Endothelial cell of umbilical vein (primary cell): ENCODE data around the gene TAAR9. TPM values are rescaled to one million over a fixed set of nuclear protein-coding genes. Genes with fewer than 3 reads are reported as not detected.

Experiments used
- Bru-seq: library from RNA; stranded (reverse); fragments of 400-500 nt; gene quantifications from one replicate; lab custom pipeline; 2021; lab: Mats Ljungman, UMichigan
- BruChase-seq, 2 experiments: library from RNA; stranded (reverse); fragments of 400-500 nt; gene quantifications; one replicate each; lab custom pipeline; 2021; lab: Mats Ljungman, UMichigan
- BruUV-seq: library from RNA; stranded (reverse); fragments of 400-500 nt; replicated peaks from 2 replicates; lab custom pipeline; 2021; lab: Mats Ljungman, UMichigan
- CTCF ChIA-PET: fragments of 300-600, 350-600 bp; sonication (Branson Sonifier 250); formaldehyde crosslinking; loops from one replicate; lab custom pipeline; 2021; ENCODE audit warnings: antibody characterized with exemption, inconsistent platforms; lab: Charles Lee
- POLR2A ChIA-PET: fragments of 300-600, 350-600 bp; sonication (Branson Sonifier 250); formaldehyde crosslinking; loops from one replicate; lab custom pipeline; 2021; ENCODE audit warnings: antibody characterized with exemption, inconsistent platforms; lab: Charles Lee
- DNase-seq: peaks from one replicate; pipeline ENCODE4 v3.0.0-alpha.2; 2011; ENCODE audit warnings: low read depth, low spot score
- FAIRE-seq: peaks from 2 replicates; lab custom pipeline; 2011; peaks lifted over from hg19 to GRCh38; lab: Jason Lieb, UNC
- H2AFZ ChIP-seq: 2 replicates; pipeline ENCODE4 v1.6.0; 2012; ENCODE audit warnings: low read depth, low read length, control low read depth, inconsistent platforms
- H3K27ac ChIP-seq: 2 replicates; pipeline ENCODE4 v1.5.1; 2011; ENCODE audit warnings: low read depth, mild to moderate bottlenecking, control low read depth, low read length, moderate library complexity; ENCODE audit not compliant: insufficient read depth
- H3K27me3 ChIP-seq, 2 experiments: 2 replicates each; pipeline versions ENCODE4 v1.6.0 to v1.6.1; 2011; ENCODE audit warnings: low read length in 2 of 2, mixed read lengths in 1 of 2; ENCODE audit not compliant: control insufficient read depth in 2 of 2, insufficient read depth in 2 of 2
- H3K36me3 ChIP-seq, 2 experiments: 2 replicates in 1 of 2; 3 replicates in 1 of 2; pipeline ENCODE4 v1.5.1; 2011; ENCODE audit warnings: low read length in 2 of 2, mild to moderate bottlenecking in 1 of 2, moderate library complexity in 1 of 2; ENCODE audit not compliant: control insufficient read depth in 2 of 2, insufficient read depth in 2 of 2; ENCODE audit errors: extremely low read depth in 1 of 2
- H3K4me1 ChIP-seq: 3 replicates; pipeline ENCODE4 v1.5.1; 2011; ENCODE audit warnings: mild to moderate bottlenecking, low read length; ENCODE audit not compliant: control insufficient read depth, insufficient read depth; ENCODE audit errors: extremely low read depth
- H3K4me2 ChIP-seq: 2 replicates; pipeline ENCODE4 v1.6.1; 2011; ENCODE audit warnings: low read length, control low read depth, mixed read lengths; ENCODE audit not compliant: insufficient read depth
- H3K4me3 ChIP-seq, 3 experiments: fragments of 200-600 bp in 1 of 3; sonication (generic), shearing (Covaris generic) in 1 of 3; replicated peaks in 1 of 3; 2 replicates each; pipeline ENCODE4 v1.5.1; 2011 to 2016; ENCODE audit warnings: control low read depth in 3 of 3, low read length in 3 of 3, mild to moderate bottlenecking in 2 of 3, inconsistent platforms in 1 of 3, low read depth in 1 of 3, moderate library complexity in 1 of 3; ENCODE audit not compliant: insufficient read depth in 1 of 3
- H3K79me2 ChIP-seq: 2 replicates; pipeline ENCODE4 v1.6.0; 2012; ENCODE audit warnings: low read length, inconsistent platforms; ENCODE audit not compliant: control insufficient read depth, insufficient read depth
- H3K9ac ChIP-seq: replicated peaks from 2 replicates; pipeline ENCODE3; 2011; ENCODE audit warnings: low read length, control low read depth; ENCODE audit not compliant: insufficient read depth; ENCODE audit errors: extremely low read depth
- H3K9me1 ChIP-seq: replicated peaks from 3 replicates; pipeline ENCODE4 v1.6.0; 2011; ENCODE audit warnings: mild to moderate bottlenecking, low read length; ENCODE audit not compliant: control insufficient read depth, insufficient read depth; ENCODE audit errors: extremely low read depth
- H3K9me3 ChIP-seq: replicated peaks from 2 replicates; pipeline ENCODE4 v1.5.1; 2012; ENCODE audit warnings: low read length, inconsistent platforms; ENCODE audit not compliant: control insufficient read depth, insufficient read depth
- H4K20me1 ChIP-seq: replicated peaks from 2 replicates; pipeline ENCODE3; 2011; ENCODE audit warnings: mild to moderate bottlenecking, low read length; ENCODE audit not compliant: control insufficient read depth, insufficient read depth; ENCODE audit errors: extremely low read depth
- CTCF ChIP-seq, 2 donors: IDR thresholded peaks; 1 replicate in 1 of 2; 2 replicates in 1 of 2; pipeline ENCODE4 v1.5.1; 2011; ENCODE audit warnings: low read length in 2 of 2, mild to moderate bottlenecking in 2 of 2, moderate library complexity in 2 of 2, control low read depth in 1 of 2, inconsistent platforms in 1 of 2, low read depth in 1 of 2; ENCODE audit not compliant: insufficient read depth in 1 of 2; ENCODE audit errors: extremely low read depth in 1 of 2
- EZH2 ChIP-seq: IDR thresholded peaks from 2 replicates; pipeline ENCODE4 v1.6.1; 2012; ENCODE audit warnings: borderline replicate concordance, low read depth, mild to moderate bottlenecking, moderate library complexity, low read length, inconsistent platforms; ENCODE audit not compliant: severe bottlenecking
- FOS ChIP-seq: IDR thresholded peaks from 2 replicates; pipeline ENCODE4 v1.6.1; 2011; ENCODE audit warnings: mild to moderate bottlenecking, low read length, moderate library complexity, borderline replicate concordance; ENCODE audit not compliant: insufficient read depth
- GATA2 ChIP-seq: IDR thresholded peaks from 2 replicates; pipeline ENCODE4 v1.7.0; 2011; ENCODE audit warnings: low read depth, mild to moderate bottlenecking, moderate library complexity, mixed read lengths, low read length; ENCODE audit not compliant: insufficient read length, insufficient read depth
- JUN ChIP-seq: IDR thresholded peaks from 2 replicates; pipeline ENCODE4 v1.6.1; 2011; ENCODE audit warnings: borderline replicate concordance, low read depth; ENCODE audit not compliant: insufficient read length, insufficient read depth
- MAX ChIP-seq: IDR thresholded peaks from 2 replicates; pipeline ENCODE4 v1.6.1; 2011; ENCODE audit not compliant: insufficient read depth, insufficient read length
- MYC ChIP-seq: IDR thresholded peaks from one replicate; pipeline ENCODE4 v1.6.1; 2011; ENCODE audit warnings: mild to moderate bottlenecking, low read depth, low read length
- POLR2A ChIP-seq: IDR thresholded peaks from 2 replicates; pipeline ENCODE4 v1.6.1; 2012; ENCODE audit warnings: low read depth, mild to moderate bottlenecking, control low read depth, low read length
- POLR2AphosphoS5 ChIP-seq: IDR thresholded peaks from 2 replicates; pipeline ENCODE4 v1.6.1; 2012; ENCODE audit warnings: low read depth, mild to moderate bottlenecking, control low read depth, low read length, moderate library complexity; ENCODE audit not compliant: insufficient read depth
- dilution Hi-C: fragments of 300-500 bp; cut with MboI; formaldehyde crosslinking; loops from one replicate; pipeline ENCODE4 v1.15.0; 2019; ENCODE audit warnings: low sequenced_read_pairs; ENCODE audit not compliant: extremely low pct_ligation_motif_present
- intact Hi-C: fragments of 100-400 bp; cut with micrococcal nuclease; formaldehyde crosslinking; loops from one replicate; pipeline ENCODE4 v1.10.0; 2022
- long read RNA-seq: library from polyadenylated mRNA; stranded (forward); transcript quantifications from one replicate; pipeline ENCODE4 v2.0.0, GENCODE V29; 2021
- polyA minus RNA-seq, 3 experiments: library from RNA; depleted of rRNA, polyadenylated mRNA; stranded (reverse); fragments of >200 nt; gene quantifications; 1 replicate in 1 of 3; 2 replicates in 2 of 3; pipeline ENCODE4 v1.2.3, GENCODE V29; 2011
- polyA plus RNA-seq, 4 experiments: library from polyadenylated mRNA; depleted of rRNA in 3 of 4; stranded (reverse) in 3 of 4; unstranded in 1 of 4; fragments of >200 nt; gene quantifications; 2 replicates each; pipeline versions ENCODE4 v1.2.1 to v1.2.3, GENCODE V29; 2011 to 2012; ENCODE audit warnings: missing spikeins in 1 of 4
- total RNA-seq: library from RNA; stranded (reverse); gene quantifications from 2 replicates; pipeline ENCODE4 v1.2.3, GENCODE V29; 2021

Gene TAAR9
- total RNA-seq (not detected in 2 replicates), polyA plus RNA-seq (not detected in 2 replicates), polyA minus RNA-seq (not detected in 2 replicates), Bru-seq, nascent RNA (not detected), BruChase-seq, experiment 1, labeled RNA remaining after a 6-hour chase (not detected), BruChase-seq, experiment 2, labeled RNA remaining after a 2-hour chase (not detected)
- polyA plus RNA-seq (2011; cell fraction: cytosol; rRNA removed), result not detected in 2 replicates
- not detected in 2 replicates for polyA plus RNA-seq (2011; cell fraction: nucleus; rRNA removed)
- not detected in 2 replicates for polyA plus RNA-seq (2012)
- not detected for polyA minus RNA-seq (2011; cell fraction: cytosol; rRNA and poly(A)+ RNA removed)
- not detected in 2 replicates for polyA minus RNA-seq (2011; cell fraction: nucleus; rRNA and poly(A)+ RNA removed)
- long read RNA-seq, result 0 reads

GRCh38 chr6:132537977-132538376 is at the start of gene TAAR9:
Gene TAAR9, plus strand, starts transcription at chr6:132538277. Its CDS starts 13 bp downstream, at chr6:132538290.
- Histone ChIP-seq H3K9me3 (no peaks in the 10 kb centered on the region), H3K27me3 (peaks cover 6 to 43% of the 10 kb centered on the region in 2 experiments), H3K9ac (no peak within 1 kb of the TSS), H3K9me1 (no peaks in the 10 kb centered on the region), H3K4me2 (no peak within 1 kb of the TSS), H3K27ac (no peak within 1 kb of the TSS), H3K4me1 (no peaks in the 10 kb centered on the region), H3K79me2 (no peaks in the 10 kb centered on the region), H3K4me3 (no peak within 1 kb of the TSS), H4K20me1 (no peaks in the 10 kb centered on the region), H3K36me3 (no peaks in the 10 kb centered on the region), H2AFZ (no peak within 1 kb of the TSS)
- BruUV-seq, result no TSS peak
- dilution Hi-C loops (no loop called here), intact Hi-C loops (no loop called here)
- DNase-seq, result no peak
- no peak for FAIRE-seq
- POLR2A ChIA-PET, result no interaction called here
- TF ChIP-seq MAX (no peak), POLR2A (no peak), EZH2 (no peak), CTCF (IDR thresholded peaks at IDR 0.05; ENCODE audit: extremely low read depth in 1 of 2, insufficient read depth in 1 of 2, low read depth in 1 of 2, low read length in 2 of 2) (no peak), MYC (no peak), FOS (no peak), GATA2 (no peak), POLR2AphosphoS5 (no peak), JUN (no peak)
- CTCF ChIA-PET, result interaction anchor here (0.8 to 1.1 kb wide), 2 partner anchors 8 to 258 kb away, joined by 3 to 4 read pairs; no protein-coding TSS in a partner anchor
